ENCODE results near the gene TMEM134.

TMEM134 gene

DNA sequence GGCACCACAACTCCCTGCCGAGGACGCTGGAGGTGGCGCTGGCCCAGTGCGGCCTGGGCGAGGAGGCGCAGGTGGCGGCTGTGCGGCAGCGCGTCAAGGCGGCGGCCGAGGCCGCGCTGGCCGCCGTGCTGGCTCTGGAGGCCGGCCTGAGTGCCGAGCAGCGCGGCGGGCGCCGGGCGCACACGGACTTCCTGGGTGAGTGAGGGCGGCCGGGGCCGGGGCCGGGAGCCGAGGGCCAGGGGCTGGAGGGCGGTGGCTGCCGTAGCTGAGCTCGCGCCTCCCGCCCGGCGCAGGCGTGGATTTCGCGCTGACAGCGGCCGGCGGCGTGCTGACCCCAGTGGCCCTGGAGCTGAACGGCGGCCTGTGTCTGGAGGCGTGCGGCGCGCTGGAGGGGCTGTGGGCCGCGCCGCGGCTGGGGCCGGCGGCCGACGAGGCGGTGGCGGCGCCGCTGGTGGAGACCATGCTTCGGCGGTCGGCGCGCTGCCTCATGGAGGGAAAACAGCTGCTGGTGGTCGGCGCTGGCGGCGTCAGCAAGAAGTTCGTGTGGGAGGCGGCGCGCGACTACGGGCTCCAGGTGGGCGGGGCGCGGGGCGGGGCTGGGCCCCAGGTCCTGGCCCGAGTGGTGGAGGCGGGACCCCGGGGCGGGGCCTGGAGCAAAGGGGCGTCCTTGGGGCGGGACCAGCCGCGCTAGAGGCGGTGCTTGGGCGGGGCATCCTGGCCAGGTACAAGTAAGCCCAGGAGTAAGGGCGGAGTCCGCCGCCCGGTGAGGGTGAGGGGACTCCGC is 48.2 kb downstream of the TMEM134 start:
- TF ChIP-seq, protein P1, sequence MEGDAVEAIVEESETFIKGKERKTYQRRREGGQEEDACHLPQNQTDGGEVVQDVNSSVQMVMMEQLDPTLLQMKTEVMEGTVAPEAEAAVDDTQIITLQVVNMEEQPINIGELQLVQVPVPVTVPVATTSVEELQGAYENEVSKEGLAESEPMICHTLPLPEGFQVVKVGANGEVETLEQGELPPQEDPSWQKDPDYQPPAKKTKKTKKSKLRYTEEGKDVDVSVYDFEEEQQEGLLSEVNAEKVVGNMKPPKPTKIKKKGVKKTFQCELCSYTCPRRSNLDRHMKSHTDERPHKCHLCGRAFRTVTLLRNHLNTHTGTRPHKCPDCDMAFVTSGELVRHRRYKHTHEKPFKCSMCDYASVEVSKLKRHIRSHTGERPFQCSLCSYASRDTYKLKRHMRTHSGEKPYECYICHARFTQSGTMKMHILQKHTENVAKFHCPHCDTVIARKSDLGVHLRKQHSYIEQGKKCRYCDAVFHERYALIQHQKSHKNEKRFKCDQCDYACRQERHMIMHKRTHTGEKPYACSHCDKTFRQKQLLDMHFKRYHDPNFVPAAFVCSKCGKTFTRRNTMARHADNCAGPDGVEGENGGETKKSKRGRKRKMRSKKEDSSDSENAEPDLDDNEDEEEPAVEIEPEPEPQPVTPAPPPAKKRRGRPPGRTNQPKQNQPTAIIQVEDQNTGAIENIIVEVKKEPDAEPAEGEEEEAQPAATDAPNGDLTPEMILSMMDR (IDR thresholded peaks at IDR 0.05) = no peak

- TF ChIP-seq, protein P1 (IDR thresholded peaks at IDR 0.05) = no peak
These were observed 48.9 kb downstream of the TMEM134 start for GRCh38 chr11:67420147-67420645.

DNA sequence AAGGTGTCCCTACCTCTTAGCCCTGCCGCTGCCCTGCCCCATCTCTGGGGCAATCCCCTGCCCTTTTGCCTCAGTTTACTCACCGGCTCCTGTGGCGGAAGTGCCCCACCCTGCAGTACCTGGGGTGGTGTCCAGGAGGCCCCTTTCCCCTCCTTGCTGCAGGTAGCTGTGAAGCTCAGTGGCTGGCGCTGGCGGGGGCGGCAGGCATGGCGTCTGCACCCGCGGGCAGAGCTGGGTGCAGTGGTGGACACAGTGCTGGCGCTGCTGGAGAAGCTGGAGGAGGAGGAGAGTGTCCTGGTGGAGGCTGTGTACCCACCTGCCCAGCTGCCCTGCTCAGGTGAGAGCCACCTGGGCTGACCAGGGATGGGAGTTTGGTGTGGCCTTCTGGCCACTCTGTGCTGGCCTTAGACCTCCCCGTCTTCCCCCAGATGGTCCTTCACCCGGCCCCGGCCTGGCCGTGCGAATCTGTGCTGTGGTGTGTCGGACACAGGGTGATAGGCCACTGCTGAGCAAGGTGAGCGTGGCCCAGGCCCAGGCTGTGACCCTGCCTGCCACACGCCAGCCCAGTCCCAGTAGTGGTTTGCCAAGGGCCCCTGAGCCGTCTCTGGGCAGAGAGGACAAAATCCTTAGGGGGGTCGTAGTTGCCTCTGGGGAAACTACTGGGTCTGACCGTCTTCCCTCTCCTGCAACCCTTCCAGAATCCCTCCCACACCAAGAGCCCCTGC is 49.6 kb downstream of the TMEM134 start:
- TF ChIP-seq, protein P1 (IDR thresholded peaks at IDR 0.05) = no peak

DNA sequence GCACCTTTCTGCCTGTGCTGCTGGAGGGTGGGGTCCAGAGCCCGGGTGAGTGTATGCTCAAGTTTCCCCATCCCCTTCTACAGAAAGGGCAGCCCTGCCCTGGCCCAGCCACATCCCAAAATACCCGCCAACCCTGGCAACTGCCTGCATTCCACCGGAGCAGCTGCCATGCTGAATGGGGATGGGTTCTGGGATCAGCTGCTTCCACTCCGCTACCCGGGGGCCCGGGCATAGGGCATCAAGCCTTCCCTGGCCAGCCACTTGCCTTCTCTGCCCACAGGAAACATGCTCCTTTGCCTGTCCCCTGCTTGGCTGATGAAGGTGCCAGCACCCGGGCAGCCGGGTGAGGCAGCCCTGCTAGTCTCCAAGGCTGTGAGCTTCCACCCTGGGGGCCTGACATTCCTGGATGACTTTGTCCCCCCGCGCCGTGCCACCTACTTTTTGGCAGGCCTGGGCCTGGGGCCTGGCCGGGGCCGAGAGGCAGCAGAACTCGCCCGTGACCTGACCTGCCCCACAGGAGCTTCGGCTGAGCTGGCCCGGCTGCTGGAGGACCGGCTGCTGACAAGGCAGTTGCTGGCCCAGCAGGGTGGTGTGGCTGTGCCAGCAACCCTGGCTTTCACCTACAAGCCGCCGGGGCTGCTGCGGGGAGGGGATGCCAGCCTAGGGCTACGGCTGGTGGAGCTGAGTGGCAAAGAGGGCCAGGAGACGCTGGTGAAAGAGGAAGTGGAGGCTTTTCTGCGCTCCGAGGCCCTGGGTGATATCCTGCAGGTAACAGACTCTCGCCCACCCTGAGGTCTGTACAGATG is 50.4 kb downstream of the TMEM134 start:
- TF ChIP-seq, protein P1 (IDR thresholded peaks at IDR 0.05) = no peak

DNA sequence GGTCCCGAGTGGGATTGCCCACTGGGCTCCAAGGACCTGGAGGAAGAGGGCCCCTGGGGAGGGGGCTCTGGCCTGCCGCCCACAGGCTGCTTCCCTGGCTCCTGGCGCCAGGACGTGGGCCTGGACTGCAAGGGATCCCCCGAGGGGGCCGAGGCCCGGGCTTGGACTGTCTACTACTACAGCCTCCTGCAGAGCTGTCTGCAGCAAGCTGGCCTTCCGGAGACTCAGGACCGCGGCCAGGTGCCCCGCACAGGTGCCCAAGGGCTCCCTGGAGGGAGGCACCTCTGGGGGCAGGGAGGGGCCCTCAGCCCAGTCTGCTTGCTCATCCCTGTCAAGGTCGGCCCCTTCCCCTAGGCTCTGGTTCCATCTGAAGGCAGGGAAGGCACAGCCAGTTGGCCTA is 51.6 kb downstream of the TMEM134 start:
- TF ChIP-seq, protein P1 (IDR thresholded peaks at IDR 0.05) = no peak

DNA sequence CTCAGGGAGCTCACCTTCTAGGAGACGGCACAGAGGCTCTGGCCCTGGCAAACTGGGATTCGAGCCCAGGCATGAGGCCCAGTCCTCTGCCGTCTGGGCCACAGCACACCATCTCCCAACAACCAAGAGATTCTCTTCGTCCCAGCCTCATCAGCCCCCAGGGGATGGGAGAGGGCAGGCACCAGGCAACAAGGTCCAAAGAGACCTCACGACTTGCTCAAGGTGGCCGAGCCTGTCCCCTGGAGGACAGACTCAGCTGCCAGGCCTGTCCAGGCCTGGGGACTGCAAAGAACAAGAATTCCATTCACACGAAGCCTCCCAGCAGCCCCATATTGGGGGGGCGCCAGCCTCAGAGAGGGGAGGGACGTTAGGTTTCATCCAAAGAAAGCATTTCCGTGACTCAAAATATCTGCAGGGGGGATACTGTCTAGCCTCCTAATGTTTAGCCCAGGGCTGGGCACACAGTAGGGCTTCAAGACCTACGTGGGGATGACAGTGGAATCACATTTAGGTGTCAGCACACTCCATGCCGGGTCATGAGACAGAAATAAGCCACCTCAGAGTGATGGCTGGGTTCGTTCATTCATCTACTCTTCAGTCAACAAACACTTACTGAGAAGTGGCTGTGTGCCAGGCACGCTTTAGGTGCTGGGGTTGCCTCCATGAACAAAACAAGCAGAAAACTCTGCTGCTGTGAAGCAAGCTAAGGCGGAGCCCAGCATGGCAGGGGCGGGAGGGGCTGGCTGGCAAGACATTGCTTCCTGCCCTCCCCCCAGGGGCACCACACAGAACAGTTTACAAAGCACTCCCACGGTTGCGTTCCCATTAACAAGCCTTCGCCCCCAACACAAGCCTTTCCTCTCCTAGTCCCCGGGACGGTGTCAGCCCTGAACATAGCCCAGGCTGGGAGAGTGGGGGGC is 52.4 kb downstream of the TMEM134 start:
- TF ChIP-seq, protein P1 (IDR thresholded peaks at IDR 0.05) = no peak
